GM12874 (cell line): Measurements from ENCODE around the gene CRKL.

Source experiments
- TF ChIP-seq, protein P1 (sequence below): IDR thresholded peaks from 2 replicates; pipeline ENCODE4 v1.5.1; 2011; ENCODE audit warnings: low read depth, mild to moderate bottlenecking, control low read depth, low read length, moderate library complexity; ENCODE audit not compliant: insufficient read depth

CRKL gene

DNA sequence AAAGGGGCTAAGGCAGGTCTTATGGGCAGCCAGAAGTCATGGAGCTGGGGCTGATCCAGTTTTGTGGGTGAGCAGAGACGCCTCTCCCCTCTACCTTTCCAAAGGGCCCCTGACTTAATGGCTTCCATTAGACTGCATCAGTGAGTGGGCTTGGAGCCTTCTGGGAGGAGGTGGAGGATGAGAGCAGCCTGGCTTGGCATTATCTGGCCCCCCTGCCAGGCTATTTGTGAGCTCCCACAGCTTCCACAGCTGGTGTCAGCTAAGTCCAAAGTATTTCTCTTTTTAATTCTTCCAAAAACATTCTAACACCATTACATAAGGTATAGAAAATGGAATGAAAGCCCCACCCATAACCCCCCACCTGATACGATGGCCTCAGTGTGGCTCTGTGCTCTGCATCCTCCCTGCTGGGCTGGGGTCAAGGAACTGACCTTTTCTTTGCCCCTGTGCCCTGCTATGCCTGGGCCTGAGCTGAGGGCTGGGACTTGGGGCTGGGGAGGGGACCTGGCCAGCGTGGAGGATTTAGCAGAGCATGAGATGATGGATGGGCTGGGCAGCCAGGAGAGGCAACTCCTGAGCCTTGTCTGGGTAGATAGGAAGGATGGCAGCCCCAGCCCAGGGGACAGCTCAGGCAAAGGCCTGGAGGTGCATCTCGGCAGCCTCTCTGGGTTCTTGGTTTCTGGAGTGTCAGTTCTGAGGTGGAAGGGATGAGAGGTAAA lies 53.9 kb downstream of the CRKL start:
- TF ChIP-seq, protein P1, sequence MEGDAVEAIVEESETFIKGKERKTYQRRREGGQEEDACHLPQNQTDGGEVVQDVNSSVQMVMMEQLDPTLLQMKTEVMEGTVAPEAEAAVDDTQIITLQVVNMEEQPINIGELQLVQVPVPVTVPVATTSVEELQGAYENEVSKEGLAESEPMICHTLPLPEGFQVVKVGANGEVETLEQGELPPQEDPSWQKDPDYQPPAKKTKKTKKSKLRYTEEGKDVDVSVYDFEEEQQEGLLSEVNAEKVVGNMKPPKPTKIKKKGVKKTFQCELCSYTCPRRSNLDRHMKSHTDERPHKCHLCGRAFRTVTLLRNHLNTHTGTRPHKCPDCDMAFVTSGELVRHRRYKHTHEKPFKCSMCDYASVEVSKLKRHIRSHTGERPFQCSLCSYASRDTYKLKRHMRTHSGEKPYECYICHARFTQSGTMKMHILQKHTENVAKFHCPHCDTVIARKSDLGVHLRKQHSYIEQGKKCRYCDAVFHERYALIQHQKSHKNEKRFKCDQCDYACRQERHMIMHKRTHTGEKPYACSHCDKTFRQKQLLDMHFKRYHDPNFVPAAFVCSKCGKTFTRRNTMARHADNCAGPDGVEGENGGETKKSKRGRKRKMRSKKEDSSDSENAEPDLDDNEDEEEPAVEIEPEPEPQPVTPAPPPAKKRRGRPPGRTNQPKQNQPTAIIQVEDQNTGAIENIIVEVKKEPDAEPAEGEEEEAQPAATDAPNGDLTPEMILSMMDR, result no peak

DNA sequence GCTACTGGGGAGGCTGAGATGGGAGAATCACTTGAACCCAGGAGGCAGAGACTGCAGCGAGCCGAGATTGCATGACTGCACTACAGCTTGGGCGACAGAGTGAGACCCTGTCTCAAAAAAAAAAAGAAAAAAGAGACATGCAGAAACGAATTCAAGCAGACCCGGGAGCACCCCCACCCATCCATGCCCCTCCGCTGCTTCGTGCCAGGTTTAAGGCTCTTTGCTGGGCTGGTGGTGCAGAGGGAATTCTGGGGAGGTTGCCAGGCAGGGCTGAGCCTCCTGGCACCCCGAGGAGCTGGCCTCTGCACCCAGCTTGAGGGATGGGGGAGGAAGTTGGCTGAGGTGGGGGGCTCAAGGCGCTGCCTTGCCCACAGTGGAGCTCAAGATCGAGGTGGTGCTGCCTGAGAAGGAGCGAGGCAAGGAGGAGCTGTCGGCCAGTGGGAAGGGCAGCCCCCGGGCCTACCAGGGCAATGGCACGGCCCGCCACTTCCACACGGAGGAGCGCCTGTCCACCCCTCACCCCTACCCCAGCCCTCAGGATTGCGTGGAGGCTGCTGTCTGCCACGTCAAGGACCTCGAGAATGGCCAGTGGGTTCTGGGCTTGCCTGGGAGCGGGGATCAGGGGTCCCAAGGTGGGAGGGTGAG lies 55.8 kb downstream of the CRKL start:
- TF ChIP-seq, protein P1, result no peak

DNA sequence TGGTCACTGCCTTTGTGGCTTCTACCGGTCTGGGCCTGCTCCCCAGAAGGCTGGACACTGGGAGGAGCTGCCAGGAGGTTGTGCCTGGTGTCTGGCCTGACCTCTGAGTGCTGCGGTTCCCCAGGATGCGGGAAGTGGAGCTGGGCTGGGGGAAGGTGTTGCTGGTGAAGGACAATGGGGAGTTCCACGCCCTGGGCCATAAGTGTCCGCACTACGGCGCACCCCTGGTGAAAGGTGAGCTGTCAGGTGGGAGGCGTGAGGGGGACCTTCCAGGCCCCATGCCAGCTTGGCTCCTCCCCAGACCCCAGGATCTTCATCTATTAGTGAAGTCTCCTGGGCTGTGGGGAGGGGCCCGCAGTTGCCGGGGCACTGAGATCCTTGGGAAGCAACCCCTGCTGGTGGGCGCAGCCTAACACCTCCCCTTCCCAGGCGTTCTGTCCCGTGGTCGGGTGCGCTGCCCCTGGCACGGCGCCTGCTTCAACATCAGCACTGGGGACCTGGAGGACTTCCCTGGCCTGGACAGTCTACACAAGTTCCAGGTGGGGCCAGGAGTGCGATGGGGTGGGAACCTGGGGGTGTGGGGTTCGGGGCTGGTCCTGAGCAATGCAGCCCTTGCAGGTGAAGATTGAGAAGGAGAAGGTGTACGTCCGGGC lies 56.6 kb downstream of the CRKL start:
- TF ChIP-seq, protein P1, result no peak

DNA sequence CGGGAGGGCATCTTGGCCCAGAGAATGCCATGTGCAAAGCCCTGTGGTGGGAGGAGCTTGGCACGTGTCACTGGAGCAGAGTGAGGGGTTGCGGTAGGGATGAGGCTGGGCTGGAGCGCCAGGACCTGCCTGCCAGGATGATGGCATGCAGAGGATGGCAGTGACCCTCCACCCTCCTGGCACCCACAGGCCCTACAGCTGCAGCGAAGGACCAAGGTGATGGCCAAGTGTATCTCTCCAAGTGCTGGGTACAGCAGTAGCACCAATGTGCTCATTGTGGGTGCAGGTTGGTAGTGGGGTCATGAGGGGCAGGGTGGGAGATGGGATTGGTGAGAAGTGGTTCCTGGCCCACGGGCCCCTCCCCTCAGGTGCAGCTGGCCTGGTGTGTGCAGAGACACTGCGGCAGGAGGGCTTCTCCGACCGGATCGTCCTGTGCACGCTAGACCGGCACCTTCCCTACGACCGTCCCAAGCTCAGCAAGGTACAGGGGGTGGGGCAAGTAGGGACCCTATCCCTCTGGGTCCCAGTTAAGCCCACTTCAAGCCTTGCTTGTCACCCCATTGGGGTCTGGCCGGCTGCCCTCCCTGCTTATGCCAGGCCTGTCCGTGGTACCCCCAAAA lies 57.2 kb downstream of the CRKL start:
- TF ChIP-seq, protein P1, result no peak

GRCh38 chr22:20975541-20976290 lies 58.5 kb downstream of the CRKL start:
- TF ChIP-seq, protein P1, result no peak

DNA sequence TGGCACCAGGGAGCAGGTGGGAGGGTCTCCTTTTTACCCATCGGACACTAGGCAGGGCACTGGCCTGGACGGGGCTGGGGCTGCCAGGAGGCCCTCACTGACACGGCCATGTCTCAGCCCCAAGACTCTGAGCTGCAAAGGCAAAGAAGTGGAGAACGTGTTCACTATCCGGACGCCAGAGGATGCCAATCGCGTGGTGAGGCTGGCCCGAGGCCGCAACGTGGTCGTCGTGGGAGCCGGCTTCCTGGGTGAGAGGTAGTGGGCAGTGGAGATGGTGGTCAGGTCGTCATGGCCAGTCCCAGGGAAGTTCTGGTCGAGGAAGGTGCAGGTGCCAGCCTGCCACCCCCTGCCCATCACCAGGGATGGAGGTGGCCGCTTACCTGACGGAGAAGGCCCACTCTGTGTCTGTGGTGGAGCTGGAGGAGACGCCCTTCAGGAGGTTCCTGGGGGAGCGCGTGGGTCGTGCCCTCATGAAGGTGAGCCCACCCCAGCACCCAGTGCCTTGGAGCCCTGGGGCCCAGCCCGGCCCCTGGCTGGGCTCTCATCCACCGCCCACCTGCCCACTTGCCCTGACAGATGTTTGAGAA lies 59.2 kb downstream of the CRKL start:
- TF ChIP-seq, protein P1, result no peak

- TF ChIP-seq, protein P1, result no peak
Observed at GRCh38 chr22:20977019-20977418, 59.8 kb downstream of the CRKL start.
